GM19397 (cell line): Measurements from ENCODE around the gene PDCD6IP.
"Not testable (repeated sequence)": the region's sequence is repeated elsewhere in the genome, so short reads cannot be mapped to it uniquely, and the experiment has no call there.

Experiments used
- ATAC-seq: cut with Tn5 transposase; IDR thresholded peaks from one replicate; pipeline ENCODE4 v1.9.1; 2021; ENCODE audit warnings: mild to moderate bottlenecking, moderate library complexity; ENCODE audit not compliant: unreplicated experiment

The PDCD6IP gene

DNA sequence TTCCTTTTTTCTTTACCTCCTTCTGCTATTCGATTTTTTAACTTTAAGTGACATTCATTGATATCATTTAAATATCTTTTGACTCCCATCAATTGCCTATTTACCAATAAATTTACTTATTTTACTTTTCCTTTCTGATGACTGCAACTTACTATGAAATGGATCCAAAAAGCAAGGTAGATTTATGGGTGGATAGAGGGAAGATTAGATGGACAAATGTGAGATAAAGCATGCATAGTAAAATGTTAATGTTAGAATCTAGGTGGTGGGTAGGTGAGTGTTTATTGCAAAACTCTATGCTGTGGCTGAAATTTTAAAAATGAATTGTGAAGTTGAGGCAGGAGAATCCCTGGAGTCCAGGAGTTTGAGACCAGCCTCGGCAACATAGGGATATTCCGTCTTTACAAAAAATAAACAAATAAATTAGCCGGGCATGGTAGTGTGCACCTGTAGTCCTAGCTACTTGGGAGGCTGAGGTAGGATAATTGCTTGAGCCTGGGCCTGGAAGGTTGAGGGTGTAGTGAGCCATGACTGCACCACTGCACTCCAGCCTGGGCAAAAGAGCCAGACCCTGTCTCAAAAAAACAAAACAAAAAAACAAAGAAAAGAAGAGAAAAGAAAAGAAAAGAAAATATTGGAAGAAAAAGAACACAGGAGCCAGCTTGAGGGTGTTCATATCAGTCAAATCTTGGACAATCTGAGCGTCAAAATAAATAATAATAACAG, 6.1 kb upstream of the PDCD6IP start:
- ATAC-seq: no peak

DNA sequence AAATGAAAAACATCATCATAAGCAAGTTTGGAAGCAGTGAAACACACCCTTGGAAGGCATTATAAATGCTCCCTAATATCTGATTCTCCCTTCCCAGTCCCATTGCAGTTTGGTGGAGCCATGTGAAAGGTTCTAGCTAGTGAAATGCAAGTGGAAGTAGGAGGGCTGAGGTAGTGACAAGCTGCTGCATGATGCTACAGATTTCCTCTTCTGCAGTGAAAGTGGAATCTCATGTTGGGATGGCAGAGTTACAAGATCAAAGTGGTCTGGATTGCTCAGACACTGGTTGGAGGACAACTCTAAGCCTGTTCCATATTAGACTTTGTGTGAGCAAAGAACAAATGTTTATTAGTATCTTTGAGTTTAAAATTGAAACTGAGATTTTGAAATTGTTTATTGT, 3.3 kb upstream of the PDCD6IP start:
- ATAC-seq: no peak

DNA sequence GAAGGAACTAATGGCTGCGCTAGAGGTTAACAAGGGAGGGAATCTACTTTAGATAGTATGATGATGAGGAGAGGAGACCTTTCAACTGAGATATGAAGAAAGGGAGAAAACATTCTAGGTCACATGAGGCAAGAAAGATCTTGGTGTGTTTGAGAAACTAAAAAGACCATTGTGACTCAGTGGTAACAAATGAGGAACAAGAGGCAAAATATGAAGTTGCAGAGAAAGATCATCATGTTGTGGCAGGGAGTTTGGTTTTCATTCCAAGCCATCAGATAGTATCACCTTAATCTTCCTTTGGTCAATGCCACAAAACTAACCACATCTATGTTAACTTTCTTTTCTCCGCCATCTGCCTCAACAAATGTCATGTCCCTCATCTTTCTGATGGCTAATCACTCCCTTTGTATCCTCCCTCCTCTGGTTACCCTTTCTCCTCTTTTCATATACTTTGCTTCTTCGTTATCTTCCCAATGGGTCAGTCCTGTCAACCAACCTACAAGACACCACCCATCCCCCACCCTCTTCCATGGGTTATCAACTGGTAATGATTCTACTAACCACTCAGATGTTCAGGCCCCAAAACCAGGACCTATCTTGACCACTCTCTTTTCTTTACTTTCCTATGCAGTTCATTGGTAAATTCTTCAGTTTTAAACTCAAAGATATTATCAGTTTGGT, 2.4 kb upstream of the PDCD6IP start:
- ATAC-seq: no peak

DNA sequence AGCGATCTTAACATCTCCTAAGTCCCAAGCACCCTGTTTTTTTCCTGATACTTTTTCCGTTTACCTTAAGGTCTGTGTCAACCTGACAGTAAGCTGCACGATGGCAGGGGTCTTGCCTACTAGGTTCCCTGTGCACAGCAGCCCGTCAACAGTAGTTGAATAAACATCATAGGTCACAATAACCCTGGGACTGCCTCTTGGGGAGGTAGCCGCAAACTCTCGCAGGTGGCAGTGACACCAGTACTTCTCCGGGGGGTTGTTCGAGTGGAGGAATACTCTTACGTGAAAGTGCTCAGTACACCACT, 365 bp upstream of the PDCD6IP start:
- ATAC-seq: peak; percentile 49

DNA sequence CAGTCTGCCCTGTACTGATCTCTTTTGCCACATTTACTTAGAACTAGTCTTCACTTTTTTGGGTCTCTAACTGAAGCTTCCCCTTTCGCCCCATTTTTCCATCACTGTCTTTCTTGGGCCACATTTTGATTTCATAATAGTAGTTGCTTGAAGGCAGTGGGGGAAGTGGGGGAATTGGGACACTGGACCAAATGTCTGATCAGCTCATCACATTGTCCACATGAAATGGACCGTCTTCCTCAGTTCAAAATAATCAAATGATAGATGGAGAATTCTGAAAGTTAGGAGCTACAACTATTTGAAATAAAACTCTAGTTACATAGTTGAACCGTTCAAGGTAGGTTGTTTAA, 747 bp downstream of the PDCD6IP start:
- no peak for ATAC-seq

DNA sequence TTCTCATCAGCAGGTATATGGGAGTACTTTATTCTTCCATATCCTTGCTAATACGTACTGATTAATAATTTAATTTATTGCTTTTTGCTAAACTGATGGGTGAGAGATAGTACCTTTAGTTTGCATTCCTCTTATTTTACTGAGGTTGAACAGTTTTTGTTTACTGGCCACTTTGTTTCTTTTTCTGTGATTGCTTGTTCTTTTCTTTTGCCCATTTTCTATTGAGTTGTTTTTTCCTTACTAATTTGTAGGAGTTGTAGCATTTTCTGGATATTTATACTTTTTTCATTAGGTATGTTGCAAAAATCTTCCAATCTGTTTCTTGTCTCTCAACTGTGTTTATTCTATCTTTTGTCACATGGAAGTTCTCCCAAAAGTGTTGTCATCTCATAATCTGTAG, 4.8 kb downstream of the PDCD6IP start:
- ATAC-seq: no peak

DNA sequence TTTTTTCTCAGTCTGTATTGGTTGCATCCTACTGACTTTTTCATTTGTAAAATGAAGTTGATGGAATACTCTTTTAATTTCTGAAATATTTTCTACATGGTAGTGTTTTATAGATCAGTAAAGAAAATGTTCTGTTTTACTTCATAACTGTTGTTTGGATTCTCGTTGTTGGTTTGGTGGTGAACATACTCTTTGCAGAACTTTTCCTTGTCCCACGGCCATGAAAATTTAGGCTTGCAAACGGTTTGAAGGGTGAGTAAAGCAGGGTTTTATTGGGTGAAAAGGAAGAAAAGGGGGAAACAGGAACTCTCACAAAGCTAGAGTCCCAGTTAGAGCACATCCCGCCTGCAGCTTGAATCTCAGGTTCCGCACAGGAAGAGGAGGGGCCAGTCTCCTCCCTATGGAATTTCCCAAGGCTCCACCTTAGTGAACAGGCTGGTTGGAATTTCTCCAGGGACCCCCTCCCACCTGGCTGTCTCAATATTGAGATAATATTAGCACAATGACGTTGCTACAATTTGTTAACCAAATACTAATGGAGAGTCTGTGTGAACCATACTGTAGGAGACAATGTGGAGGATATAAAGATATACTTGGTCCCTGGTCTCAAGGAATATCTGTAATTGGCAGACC, 5.6 kb downstream of the PDCD6IP start:
- ATAC-seq: no peak

DNA sequence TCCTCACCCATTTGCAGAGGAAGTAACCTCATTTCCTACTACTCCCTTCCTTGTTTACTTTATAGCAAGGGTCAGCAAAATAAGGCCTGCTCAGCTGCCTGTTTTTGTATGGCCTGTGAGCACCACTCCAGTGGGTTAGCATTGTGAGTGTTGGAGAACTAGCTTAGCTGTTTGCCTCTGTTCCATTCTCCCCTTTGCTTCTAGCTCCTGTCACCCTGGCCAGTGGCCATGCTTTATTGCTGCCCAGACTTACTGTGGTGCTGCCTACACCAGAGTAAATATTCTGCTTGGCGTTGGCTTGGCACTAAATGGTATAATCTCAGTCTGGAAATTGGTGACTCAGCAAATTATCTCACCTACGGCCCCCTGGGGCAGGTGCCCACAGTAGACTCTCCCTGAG, 8.8 kb downstream of the PDCD6IP start:
- no peak for ATAC-seq

DNA sequence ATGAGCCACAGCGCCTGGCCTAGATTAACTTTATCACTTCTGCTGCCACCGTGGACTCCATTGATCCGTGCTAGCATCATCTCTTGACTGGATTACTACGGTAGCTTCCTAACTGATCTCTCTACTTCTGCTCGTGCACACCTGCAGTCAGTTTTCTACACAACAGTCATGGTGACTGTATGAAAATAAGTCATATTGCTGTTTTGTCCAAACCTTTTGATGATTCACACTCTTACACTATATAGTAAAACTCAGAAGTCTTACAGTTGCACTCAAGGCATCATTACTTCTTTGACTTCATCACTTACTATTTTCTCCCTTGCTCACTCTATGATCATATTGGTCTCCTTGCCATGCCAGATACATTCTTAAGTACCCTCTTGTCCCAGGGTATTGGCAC, 10.1 kb downstream of the PDCD6IP start:
- ATAC-seq: no peak

DNA sequence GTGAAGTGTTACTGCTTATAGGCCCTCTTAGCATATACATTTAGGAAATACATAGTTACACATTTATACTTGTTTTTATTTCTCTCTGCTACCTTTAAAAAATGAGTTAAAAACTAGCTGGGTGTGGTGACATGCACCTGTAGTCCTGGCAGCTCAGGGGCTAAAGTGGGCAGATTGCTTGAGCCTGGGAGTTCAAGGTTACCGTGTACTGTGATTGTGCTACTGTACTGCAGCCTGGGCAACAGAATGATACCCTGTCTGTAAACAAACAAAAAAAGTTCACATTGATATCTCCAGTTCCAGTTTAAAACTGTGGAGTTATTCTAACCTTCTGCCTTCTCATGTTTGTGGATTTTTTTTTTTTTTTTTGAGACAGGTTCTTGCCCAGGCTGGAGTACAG, 12.1 kb downstream of the PDCD6IP start:
- no peak for ATAC-seq

DNA sequence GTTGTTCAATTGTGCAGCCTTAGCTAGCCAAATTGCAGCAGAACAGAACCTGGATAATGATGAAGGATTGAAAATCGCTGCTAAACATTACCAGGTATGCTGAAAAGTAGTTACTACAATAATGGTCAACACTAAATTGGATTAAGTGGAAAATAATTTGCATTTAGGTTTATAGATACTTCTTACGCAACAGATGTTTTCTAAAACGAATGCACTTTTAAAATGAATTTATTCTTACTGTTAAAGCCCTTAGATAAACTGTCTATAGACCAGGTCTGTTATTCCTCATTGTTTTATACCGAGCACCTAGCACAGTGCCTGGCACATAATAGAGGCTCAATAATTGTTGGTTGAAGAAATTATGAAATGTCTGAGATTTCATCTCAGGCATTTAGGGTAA, 23.6 kb downstream of the PDCD6IP start:
- no peak for ATAC-seq

DNA sequence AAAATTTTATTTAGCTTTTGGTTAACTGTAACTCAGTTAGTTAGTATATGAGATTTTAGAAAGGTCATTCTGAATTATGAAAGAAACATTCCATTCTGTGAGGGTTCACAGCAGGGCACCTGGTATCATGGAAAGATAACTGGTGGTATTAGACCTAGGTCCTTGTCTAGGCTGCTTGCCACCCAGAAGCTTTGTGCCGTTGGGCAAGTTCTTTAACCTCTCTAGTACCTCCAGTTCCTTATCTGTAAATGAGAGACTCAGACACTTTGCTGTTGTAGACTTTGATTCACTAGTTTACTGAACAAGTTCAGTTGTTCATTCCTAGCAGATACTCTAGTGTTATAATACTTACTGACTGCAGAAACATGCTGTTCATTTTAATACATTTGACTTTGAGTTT, 25.4 kb downstream of the PDCD6IP start:
- no peak for ATAC-seq

DNA sequence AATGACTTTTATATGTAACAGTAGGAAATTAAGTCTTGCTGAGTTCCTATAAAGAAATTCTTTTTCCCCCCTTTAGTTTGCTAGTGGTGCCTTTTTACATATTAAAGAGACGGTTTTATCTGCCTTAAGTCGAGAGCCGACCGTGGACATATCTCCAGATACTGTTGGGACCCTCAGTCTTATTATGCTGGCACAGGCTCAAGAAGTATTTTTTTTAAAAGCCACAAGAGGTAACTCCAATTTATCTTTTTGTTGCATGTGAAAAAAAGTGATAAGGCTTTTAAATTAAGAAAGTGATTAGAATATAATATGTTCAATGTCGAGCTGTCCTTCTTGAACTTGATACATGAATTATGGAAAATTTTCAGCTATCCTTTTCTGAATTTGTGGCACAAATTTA, 26.7 kb downstream of the PDCD6IP start:
- no peak for ATAC-seq

DNA sequence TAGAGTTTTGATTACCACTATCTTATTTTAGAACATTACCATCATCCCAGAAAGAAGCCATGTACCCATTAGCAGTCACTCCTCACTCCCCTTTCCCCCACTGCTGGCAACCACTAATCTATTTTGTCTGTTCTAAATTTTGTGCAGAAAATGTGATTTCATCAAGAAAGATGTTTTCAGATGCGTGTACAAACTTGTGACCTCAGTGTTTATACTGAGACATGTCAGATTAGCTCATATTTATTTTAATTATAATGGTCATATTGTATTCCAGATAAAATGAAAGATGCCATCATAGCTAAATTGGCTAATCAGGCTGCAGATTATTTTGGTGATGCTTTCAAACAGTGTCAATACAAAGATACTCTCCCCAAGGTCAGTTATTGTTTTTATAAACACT, 27.8 kb downstream of the PDCD6IP start:
- no peak for ATAC-seq

DNA sequence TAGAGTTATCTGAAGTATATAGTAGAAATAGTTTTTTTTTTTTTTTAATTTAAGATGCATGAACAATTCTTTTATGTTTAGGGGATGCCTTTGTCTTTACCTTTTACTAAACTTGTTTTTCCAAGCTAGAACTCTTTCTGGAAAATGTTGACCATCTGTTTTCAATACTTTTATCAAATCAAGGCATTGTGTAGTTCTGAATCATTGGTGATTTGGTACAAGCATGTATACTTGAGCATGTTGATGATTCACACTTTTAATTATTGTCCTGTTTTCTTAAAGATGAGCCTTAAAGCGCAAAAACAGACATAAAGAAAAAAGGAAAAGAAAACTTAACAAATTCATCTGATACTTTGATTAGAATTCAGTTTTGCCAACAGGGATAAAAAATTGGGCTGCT, 28.3 kb downstream of the PDCD6IP start:
- no peak for ATAC-seq

DNA sequence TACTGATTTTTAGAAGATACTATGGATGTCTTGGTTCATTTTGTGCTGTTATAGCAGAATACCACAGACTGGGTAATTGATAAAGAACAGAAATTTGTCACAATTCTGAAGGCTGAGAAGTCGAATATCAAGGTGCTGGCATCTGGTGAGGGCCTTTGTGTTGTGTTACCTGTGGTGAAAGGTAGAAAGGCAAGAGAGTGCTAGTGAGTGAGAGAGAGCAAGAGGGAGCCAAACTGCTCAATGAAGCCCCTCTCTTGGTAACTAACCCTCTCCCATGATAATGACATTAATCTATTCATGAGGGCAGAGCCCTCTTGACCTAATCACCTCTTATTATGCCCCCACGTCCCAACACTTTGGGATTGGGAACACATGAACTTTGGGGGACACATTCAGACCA, 31.3 kb downstream of the PDCD6IP start:
- ATAC-seq: no peak

DNA sequence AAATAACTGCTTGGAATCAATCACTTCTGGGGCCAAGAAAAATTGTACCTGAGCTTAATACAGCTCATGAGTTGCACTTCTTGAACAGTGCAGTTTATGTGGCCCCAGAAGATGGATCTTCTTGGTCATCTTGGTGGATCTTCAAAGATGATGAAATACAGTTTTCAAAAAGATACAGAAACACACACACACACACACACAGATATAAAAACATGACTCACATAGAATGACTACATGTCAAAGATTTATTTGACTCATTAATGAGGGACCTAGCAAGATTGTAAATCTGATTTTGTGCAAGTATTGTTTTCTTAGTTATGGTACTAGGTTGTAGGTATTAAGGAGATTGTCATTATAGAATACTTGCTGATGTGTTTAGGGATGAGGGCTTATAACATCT, 32.6 kb downstream of the PDCD6IP start:
- ATAC-seq: no peak

DNA sequence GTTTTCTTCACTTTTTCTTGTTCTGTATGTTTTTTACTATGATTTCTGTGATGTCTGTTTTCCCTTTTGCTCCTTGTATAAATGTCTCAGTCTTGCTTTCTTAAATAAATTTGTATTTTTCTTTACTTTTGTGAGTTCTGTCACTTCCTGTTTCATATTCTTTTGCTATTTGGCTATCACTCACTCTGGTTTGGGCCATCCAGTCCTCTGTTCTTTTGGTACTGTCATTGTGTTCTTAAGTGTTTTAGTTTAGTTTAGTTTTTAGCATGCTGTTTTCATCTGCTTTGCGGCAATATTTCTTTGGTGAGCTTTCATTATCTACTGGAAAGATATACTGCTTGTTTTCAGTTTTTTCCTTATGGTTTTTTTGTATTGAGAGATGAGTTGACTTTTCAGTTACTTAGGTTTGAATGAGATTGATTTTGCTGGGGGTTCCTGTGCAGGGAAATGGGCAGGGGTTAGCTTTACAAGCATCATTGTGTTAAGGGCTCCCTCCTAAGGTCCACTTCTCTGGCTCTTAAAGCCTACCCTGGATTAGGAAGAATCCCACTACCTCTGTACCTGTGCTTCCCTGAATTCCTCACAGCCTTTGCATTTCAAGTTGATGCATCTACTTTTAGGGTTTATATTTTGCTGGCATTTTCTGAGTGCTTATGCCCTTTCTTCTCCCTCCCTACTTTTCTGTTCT, 35.1 kb downstream of the PDCD6IP start:
- ATAC-seq: peak; percentile 17

DNA sequence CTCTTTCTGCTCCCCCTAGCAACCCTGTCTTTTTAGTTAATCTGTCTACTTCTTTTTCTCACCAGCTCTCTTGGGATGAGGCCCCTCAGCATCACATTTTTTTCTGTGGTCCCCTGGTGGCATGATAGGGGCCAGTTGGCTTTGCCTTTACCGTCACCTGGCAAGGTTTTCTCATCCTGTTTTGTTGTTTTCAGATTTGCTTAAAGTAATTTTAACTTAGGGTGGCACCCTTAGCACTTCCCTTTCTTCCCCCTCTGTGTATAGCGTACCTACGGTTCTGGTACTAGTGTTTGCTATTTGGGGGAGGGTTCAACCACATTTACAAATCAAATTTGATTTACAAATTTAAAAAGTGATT, 35.6 kb downstream of the PDCD6IP start:
- ATAC-seq: peak; percentile 57

DNA sequence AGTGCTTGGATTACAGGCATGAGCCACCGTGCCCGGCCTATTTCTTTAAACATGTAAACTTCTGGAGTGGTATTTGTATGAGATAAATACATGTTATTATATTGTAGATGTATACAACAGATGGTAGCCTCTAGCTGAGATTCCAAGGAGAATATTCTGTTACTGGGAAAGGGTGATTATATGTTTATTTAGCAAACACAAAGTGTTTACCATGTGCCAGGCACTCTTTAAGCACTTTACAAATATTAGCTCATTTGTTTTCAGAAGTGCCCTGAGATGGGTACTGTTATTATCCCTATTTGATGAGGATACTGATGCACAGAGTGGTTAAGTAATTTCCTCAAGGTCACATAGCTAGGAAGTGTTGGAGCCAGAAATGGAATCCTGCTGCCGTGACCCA, 38.8 kb downstream of the PDCD6IP start:
- not testable (repeated sequence) for ATAC-seq

DNA sequence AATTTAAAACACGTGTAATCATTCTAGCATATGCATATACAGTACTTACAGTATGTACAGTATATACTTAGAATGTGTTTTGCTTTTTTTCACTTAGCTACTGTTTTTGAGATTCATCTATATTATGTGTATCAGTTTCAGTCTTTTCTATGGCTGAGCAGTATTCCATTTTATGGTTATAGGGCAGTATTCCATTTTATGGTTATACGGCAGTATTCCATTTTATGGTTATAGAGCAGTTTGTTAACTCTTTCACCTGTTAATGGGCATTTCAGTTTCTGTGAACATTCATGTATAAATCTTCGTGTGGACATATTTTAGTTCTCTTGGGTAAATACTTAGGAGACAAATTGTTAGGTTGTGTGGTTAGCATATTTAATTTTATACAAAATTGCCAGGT, 40.9 kb downstream of the PDCD6IP start:
- no peak for ATAC-seq

DNA sequence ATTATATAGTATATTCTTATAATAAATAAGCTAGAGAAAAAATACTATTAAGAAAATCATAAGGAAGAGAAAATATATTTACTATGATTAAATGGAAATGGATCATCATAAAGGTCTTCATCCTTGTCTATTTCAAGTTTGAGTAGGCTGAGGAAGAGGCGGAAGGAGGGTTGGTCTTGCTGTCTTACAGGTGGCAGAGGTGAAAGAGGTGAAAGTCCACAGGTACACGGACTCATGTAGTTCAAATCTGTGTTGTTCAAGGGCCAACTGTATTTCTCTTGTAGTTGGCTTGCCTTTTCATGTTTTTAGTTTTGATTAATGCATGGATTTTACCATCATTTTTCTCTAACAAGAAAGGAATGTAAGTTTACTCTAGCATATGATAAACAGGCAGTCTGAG, 41.7 kb downstream of the PDCD6IP start:
- no peak for ATAC-seq
